ENCODE measurements around the gene CACNG1.
"Not testable (repeated sequence)": the region's sequence is repeated elsewhere in the genome, so short reads cannot be mapped to it uniquely, and the experiment has no call there.

Gene CACNG1

DNA sequence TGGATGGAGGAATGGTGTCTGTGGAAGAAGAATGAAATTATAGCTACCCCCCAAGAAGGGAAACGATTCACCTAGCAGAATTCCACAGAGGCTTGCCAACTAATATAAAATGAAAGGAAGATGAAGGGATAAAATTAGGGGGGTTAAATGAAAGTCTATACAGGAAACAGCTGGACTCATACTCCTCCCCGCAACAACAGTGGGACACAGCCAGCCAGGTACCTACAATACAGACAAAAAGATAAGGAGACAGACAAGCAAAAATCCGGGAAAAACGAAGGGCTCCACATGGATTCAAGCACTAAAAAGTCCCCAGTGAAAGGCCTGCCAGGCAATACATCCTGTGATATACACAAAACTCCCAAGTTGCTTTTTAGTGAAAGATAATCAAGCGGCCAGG, 47.9 kb downstream of the CACNG1 start:
- peaks cover 2% of the 10 kb centered on the region for H3K9me3 Mint-ChIP-seq
- ATAC-seq (ENCODE audit: low read depth), result no peak
- DNase-seq (ENCODE audit: low spot score in 2 of 2), result no peak
- H3K4me3 Mint-ChIP-seq, result no peak overlapping the region
- H3K27me3 Mint-ChIP-seq, result no peaks in the 10 kb centered on the region
- H3K36me3 Mint-ChIP-seq, result peaks cover 34% of the 10 kb centered on the region
- H3K27ac Mint-ChIP-seq, result no peak overlapping the region
- H3K4me1 Mint-ChIP-seq, result peaks cover 16% of the 10 kb centered on the region

DNA sequence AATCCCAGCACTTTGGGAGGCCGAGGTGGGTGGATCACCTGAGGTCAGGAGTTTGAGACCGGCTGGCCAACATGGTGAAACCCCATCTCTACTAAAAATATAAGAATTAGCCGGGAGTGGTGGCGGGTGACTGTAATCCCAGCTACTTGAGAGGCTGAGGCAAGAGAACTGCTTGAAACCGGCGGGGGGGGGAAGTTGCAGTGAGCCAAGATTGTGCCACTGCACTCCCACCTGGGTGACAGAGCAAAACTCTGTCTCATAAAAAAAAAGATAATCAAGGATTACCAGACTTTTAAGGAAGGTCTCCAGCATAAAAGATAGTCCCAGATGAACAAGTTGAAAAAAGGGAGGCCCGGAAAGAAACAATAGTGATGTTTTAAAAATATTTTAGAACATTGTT, 48.4 kb downstream of the CACNG1 start:
- H3K27ac Mint-ChIP-seq; DNase-seq (ENCODE audit: low spot score in 2 of 2); H3K27me3 Mint-ChIP-seq; H3K4me3 Mint-ChIP-seq; H3K9me3 Mint-ChIP-seq; ATAC-seq (ENCODE audit: low read depth): not testable (repeated sequence)
- Mint-ChIP-seq H3K4me1 (peaks cover 16% of the 10 kb centered on the region), H3K36me3 (peaks cover 34% of the 10 kb centered on the region)

DNA sequence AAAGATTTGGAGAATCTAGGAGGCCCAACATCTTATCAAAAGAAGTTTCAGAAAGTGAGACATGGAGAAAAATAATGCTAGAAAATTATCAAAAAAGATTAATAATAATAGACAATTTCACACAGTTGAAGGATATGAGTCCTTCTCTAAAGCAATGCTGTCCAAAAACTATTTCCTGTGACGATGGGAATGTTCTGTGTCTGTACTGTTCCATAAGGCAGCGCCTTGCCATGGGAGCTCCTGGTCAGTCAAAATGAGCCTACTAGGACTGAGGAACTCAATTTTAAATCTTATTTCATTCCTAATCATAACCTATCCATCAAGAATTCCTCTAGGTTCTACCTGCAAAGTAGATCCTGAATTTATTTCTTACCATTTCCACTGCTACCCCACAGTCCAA, 49.0 kb downstream of the CACNG1 start:
- Mint-ChIP-seq H3K4me1 (peaks cover 16% of the 10 kb centered on the region), H3K27me3 (no peaks in the 10 kb centered on the region), H3K27ac (no peak overlapping the region), H3K9me3 (peaks cover 2% of the 10 kb centered on the region), H3K36me3 (peaks cover 30% of the 10 kb centered on the region), H3K4me3 (no peak overlapping the region)
- ATAC-seq (ENCODE audit: low read depth) (no peak), DNase-seq (ENCODE audit: low spot score in 2 of 2) (no peak)

DNA sequence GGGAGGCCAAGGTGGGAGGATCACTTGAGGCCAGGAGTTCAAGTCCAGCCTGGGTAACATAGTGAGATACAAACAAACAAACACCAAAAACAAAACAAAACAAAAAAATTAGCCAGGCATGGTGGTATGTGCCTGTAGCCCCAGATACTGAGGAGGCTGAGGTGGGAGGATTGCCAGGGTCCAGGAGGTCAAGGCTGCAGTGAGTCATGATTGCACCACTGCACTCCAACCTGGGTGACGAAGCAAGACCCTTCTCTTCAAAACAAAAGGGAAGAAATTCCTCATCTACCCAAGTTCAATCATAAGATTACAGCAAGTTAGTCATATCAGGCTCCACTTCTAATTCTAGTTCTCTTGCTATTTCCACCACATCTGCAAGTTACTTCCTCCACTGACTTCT, 50.9 kb downstream of the CACNG1 start:
- not testable (repeated sequence) for ATAC-seq (ENCODE audit: low read depth); H3K27ac Mint-ChIP-seq; H3K9me3 Mint-ChIP-seq; H3K27me3 Mint-ChIP-seq; H3K4me3 Mint-ChIP-seq; DNase-seq (ENCODE audit: low spot score in 2 of 2)
- H3K36me3 Mint-ChIP-seq, result peaks cover 30% of the 10 kb centered on the region
- peaks cover 16% of the 10 kb centered on the region for H3K4me1 Mint-ChIP-seq

DNA sequence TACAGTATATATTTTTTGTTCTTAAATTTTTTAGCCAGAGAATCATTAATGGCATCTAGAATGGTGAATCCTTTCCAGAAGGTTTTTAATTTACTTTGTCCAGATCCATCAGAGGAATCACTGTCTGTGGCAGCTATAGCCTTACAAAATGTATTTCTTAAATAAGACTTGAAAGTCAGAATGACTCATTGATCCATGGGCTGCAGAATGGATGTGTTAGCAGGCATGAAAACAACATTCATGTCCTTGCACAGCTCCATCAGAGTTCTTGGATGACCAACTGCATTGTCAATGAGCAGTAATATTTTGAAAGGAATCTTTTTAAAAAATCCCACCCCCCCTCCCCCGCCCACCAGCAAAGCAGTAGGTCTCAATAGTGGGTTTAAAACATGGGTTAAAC, 51.4 kb downstream of the CACNG1 start:
- no peak overlapping the region for H3K27ac Mint-ChIP-seq
- no peak for ATAC-seq (ENCODE audit: low read depth)
- H3K36me3 Mint-ChIP-seq, result peaks cover 27% of the 10 kb centered on the region
- H3K27me3 Mint-ChIP-seq, result no peaks in the 10 kb centered on the region
- H3K9me3 Mint-ChIP-seq, result peaks cover under 1% of the 10 kb centered on the region
- DNase-seq (ENCODE audit: low spot score in 2 of 2), result no peak
- no peak overlapping the region for H3K4me3 Mint-ChIP-seq
- H3K4me1 Mint-ChIP-seq, result peaks cover 16% of the 10 kb centered on the region

DNA sequence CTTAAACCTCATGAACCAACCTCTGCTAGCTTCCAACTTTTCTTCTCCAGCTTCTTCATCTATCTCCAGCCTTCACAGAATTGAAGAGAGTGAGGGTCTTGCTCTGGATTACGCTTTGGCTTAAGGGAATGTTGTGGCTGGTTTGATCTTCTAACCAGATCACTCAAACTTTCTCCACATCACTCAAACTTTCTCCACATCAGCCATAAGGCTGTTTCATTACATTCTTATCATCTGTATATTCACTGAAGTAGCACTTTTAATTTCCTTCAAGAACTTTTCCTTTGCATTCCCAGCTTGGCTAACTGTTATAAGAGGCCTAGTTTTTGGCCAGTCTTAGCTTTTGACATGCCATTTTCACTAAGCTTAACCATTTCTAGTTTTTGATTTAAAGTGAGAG, 52.3 kb downstream of the CACNG1 start:
- no peaks in the 10 kb centered on the region for H3K9me3 Mint-ChIP-seq
- peaks cover 28% of the 10 kb centered on the region for H3K36me3 Mint-ChIP-seq
- no peak overlapping the region for H3K4me3 Mint-ChIP-seq
- H3K27ac Mint-ChIP-seq, result peak overlapping the region; percentile 16
- no peaks in the 10 kb centered on the region for H3K27me3 Mint-ChIP-seq
- H3K4me1 Mint-ChIP-seq, result peaks cover 17% of the 10 kb centered on the region
- ATAC-seq (ENCODE audit: low read depth) (no peak), DNase-seq (ENCODE audit: low spot score in 2 of 2) (no peak)

DNA sequence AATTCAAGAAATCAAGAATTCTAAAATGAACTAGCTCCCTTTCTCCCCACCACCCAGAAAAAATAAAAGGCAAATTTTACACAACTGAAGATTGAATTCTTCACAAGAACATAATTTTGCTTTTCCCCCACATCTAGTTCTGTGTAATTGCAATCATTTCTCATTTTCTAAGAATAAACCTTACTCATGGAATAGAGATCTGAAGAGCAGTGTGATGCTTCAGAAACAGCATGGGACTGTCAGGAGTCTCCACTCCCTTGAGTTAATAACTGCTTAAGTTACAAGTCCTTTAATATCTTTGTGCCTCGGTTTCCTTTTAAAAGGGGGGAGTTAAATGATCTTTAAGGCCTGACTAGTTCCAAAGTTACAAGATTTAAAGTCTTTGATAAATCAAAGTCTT, 53.7 kb downstream of the CACNG1 start:
- Mint-ChIP-seq H3K9me3 (no peaks in the 10 kb centered on the region), H3K27me3 (no peaks in the 10 kb centered on the region), H3K27ac (no peak overlapping the region), H3K4me3 (no peak overlapping the region), H3K36me3 (peaks cover 27% of the 10 kb centered on the region), H3K4me1 (peaks cover 24% of the 10 kb centered on the region)
- ATAC-seq (ENCODE audit: low read depth) (no peak), DNase-seq (ENCODE audit: low spot score in 2 of 2) (no peak)

DNA sequence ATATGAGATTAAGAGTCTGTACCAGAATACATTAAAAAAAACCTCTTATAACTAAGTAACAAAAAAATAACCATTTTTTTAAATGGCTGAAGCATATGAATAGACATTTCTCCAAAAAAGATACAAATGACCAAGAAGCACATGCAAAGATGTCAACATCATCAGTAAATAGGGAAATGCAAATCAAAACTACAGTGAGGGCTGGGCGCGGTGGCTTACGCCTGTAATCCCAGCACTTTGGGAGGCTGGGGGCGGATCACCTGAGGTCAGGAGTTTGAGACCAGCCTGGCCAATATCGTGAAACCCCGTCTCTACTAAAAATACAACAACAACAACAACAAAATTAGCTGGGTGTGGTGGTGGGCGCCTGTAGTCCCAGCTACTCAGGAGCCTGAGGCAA, 60.3 kb downstream of the CACNG1 start:
- not testable (repeated sequence) for ATAC-seq (ENCODE audit: low read depth); H3K27ac Mint-ChIP-seq; H3K27me3 Mint-ChIP-seq; H3K4me3 Mint-ChIP-seq; H3K9me3 Mint-ChIP-seq; DNase-seq (ENCODE audit: low spot score in 2 of 2)
- H3K4me1 Mint-ChIP-seq, result peaks cover 11% of the 10 kb centered on the region
- H3K36me3 Mint-ChIP-seq, result peaks cover 41% of the 10 kb centered on the region

DNA sequence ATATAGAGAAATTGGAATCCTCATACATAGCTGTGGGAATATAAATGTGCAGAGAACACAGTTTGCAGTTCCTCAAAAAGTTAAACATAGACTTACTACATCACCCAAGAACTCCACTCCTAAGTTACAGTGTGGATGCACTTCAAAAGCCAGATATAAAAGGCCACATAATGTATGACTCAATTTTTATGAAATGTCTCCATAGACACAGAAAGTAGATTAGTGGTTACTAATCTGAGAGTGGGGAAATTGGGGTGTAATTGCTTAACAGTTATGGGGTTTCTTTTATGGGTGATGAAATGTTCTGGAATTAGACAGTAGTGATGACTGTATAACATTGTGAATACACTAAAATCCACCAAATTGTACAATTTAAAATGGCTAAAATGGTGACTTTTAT, 60.9 kb downstream of the CACNG1 start:
- H3K4me1 Mint-ChIP-seq, result peaks cover 11% of the 10 kb centered on the region
- no peak for ATAC-seq (ENCODE audit: low read depth)
- H3K27ac Mint-ChIP-seq, result no peak overlapping the region
- H3K9me3 Mint-ChIP-seq, result no peaks in the 10 kb centered on the region
- H3K4me3 Mint-ChIP-seq, result no peak overlapping the region
- no peak for DNase-seq (ENCODE audit: low spot score in 2 of 2)
- H3K27me3 Mint-ChIP-seq, result no peaks in the 10 kb centered on the region
- H3K36me3 Mint-ChIP-seq, result peaks cover 41% of the 10 kb centered on the region
